K562 (cell line): ENCODE results near the gene SRRT. TPM values are rescaled to one million over a fixed set of nuclear protein-coding genes. Genes with fewer than 3 reads are reported as not detected.

Source experiments
- ATAC-seq: fragments of 200-7000 bp; cut with Tn5 transposase; 3 replicates; pipeline ENCODE4 v1.9.1; 2020; ENCODE audit warnings: moderate library complexity
- BruUV-seq: library from RNA; stranded (reverse); fragments of 400-500 nt; replicated peaks from 2 replicates; lab custom pipeline; 2021; lab: Mats Ljungman, UMichigan
- CTCF ChIA-PET: fragments of 300-600 bp; formaldehyde crosslinking; extraction: SDS; loops from one replicate; lab custom pipeline; 2021; ENCODE audit warnings: low intra/inter-chr PET ratio; lab: Yijun Ruan, JAX
- POLR2A ChIA-PET: fragments of 300-600, 350-650 bp; sonication (Branson Sonifier 250); formaldehyde crosslinking; extraction: SDS; loops from one replicate; lab custom pipeline; 2021; ENCODE audit warnings: antibody characterized with exemption, inconsistent platforms; lab: Yijun Ruan, JAX
- DNase-seq, 4 experiments: peaks; one replicate each; pipeline versions ENCODE4 v3.0.0 to v3.0.0-alpha.2; 2011 to 2018; ENCODE audit warnings: low spot score in 3 of 4, mixed read lengths in 3 of 4; ENCODE audit errors: extremely low read depth in 1 of 4
- FAIRE-seq: peaks from 2 replicates; lab custom pipeline; 2011; peaks lifted over from hg19 to GRCh38; lab: Jason Lieb, UNC
- H2AFZ ChIP-seq: 2 replicates; pipeline ENCODE4 v1.6.0; 2011; ENCODE audit warnings: low read depth, low read length, control low read depth, inconsistent platforms
- H3K27ac ChIP-seq: fragments of 200-600 bp; 3 replicates; pipeline ENCODE4 v1.8.0; 2011; ENCODE audit warnings: low read depth, mild to moderate bottlenecking, control low read depth, inconsistent platforms, low read length, moderate library complexity, mixed read lengths; ENCODE audit errors: extremely low read depth
- H3K27me3 ChIP-seq, 2 experiments: fragments of 300-600 bp in 1 of 2; 2 replicates in 1 of 2; 3 replicates in 1 of 2; pipeline versions ENCODE4 v1.6.0 to v1.8.0; 2011; ENCODE audit warnings: inconsistent platforms in 2 of 2, low read length in 2 of 2, mild to moderate bottlenecking in 1 of 2, mixed read lengths in 1 of 2, moderate library complexity in 1 of 2; ENCODE audit not compliant: control insufficient read depth in 2 of 2, insufficient read depth in 2 of 2
- H3K36me3 ChIP-seq: fragments of 300-600 bp; 3 replicates; pipeline ENCODE4 v1.8.0; 2011; ENCODE audit warnings: mild to moderate bottlenecking, low read length, inconsistent platforms; ENCODE audit not compliant: control insufficient read depth, insufficient read depth
- H3K4me1 ChIP-seq, 2 experiments: fragments of 200-600 bp in 1 of 2; replicated peaks in 1 of 2; 2 replicates in 1 of 2; 3 replicates in 1 of 2; pipeline versions ENCODE4 v1.5.1 to v1.8.0; 2011; ENCODE audit warnings: inconsistent platforms in 2 of 2, low read length in 2 of 2, mild to moderate bottlenecking in 1 of 2, mixed read lengths in 1 of 2, moderate library complexity in 1 of 2; ENCODE audit not compliant: control insufficient read depth in 2 of 2, insufficient read depth in 2 of 2
- H3K4me2 ChIP-seq: 2 replicates; pipeline ENCODE4 v1.6.1; 2011; ENCODE audit warnings: low read length, control low read depth, inconsistent platforms, mixed read lengths; ENCODE audit not compliant: insufficient read depth
- H3K4me3 ChIP-seq: fragments of 200-600 bp; sonication (generic), shearing (Covaris generic); 2 replicates; pipeline ENCODE4 v1.5.1; 2016; ENCODE audit warnings: control low read depth, inconsistent platforms
- H3K79me2 ChIP-seq: fragments of 200-600 bp; 3 replicates; pipeline ENCODE4 v1.8.0; 2011; ENCODE audit warnings: low read length, inconsistent platforms; ENCODE audit not compliant: control insufficient read depth, insufficient read depth
- H3K9ac ChIP-seq, 2 experiments: 2 replicates each; pipeline versions ENCODE4 v1.6.0 to v1.6.1; 2011; ENCODE audit warnings: low read depth in 2 of 2, low read length in 2 of 2, control low read depth in 1 of 2, inconsistent platforms in 1 of 2, mild to moderate bottlenecking in 1 of 2, mixed read lengths in 1 of 2; ENCODE audit not compliant: insufficient read depth in 1 of 2
- H3K9me1 ChIP-seq: one replicate; pipeline ENCODE4 v1.6.0; 2011; ENCODE audit warnings: inconsistent platforms, mild to moderate bottlenecking, low read length, moderate library complexity; ENCODE audit not compliant: control insufficient read depth, insufficient read depth
- H3K9me3 ChIP-seq: replicated peaks from 2 replicates; pipeline ENCODE4 v1.5.1; 2011; ENCODE audit warnings: low read depth, low read length, inconsistent platforms; ENCODE audit not compliant: control insufficient read depth, insufficient read depth
- H4K20me1 ChIP-seq: replicated peaks from 2 replicates; pipeline ENCODE4 v1.6.1; 2011; ENCODE audit warnings: low read length, inconsistent platforms, mixed read lengths; ENCODE audit not compliant: control insufficient read depth, insufficient read depth
- ARID2 ChIP-seq: fragments of 450-650 bp; IDR thresholded peaks from 2 replicates; pipeline ENCODE4 v1.6.1; 2017; ENCODE audit warnings: antibody characterized with exemption, mild to moderate bottlenecking
- CHD1 ChIP-seq: fragments of 200-600 bp; sonication (generic); IDR thresholded peaks from one replicate; pipeline ENCODE4 v1.6.1; 2012; ENCODE audit warnings: mild to moderate bottlenecking, moderate library complexity, low read length, inconsistent platforms
- CREB1 ChIP-seq, 2 experiments: sonication (generic) in 1 of 2; formaldehyde crosslinking in 1 of 2; IDR thresholded peaks; 2 replicates each; pipeline versions ENCODE4 v1.6.1 to v1.8.0; 2012 to 2022; ENCODE audit warnings: inconsistent platforms in 1 of 2, mild to moderate bottlenecking in 1 of 2, missing genetic modification reagents in 1 of 2, moderate library complexity in 1 of 2
- DMBX1 ChIP-seq: fragments of 250-450 bp; sonication (Bioruptor Pico); IDR thresholded peaks from 2 replicates; pipeline ENCODE4 v1.8.0; 2022; ENCODE audit warnings: inconsistent platforms, mild to moderate bottlenecking, moderate library complexity, borderline replicate concordance
- ERF ChIP-seq: fragments of 450-650 bp; formaldehyde crosslinking; IDR thresholded peaks from 2 replicates; pipeline ENCODE4 v1.4.0; 2020; ENCODE audit warnings: mild to moderate bottlenecking, mixed read lengths
- GATAD2A ChIP-seq: fragments of 450-650 bp; IDR thresholded peaks from 2 replicates; pipeline ENCODE4 v1.6.1; 2017
- HDAC3 ChIP-seq: fragments of 450-650 bp; IDR thresholded peaks from 2 replicates; pipeline ENCODE4 v1.6.1; 2018; ENCODE audit warnings: borderline replicate concordance, mild to moderate bottlenecking, moderate library complexity; ENCODE audit not compliant: partially characterized antibody
- HES1 ChIP-seq: fragments of 450-650 bp; IDR thresholded peaks from 2 replicates; pipeline ENCODE4 v1.6.1; 2016; ENCODE audit warnings: low read depth, mild to moderate bottlenecking, moderate library complexity
- KAT7 ChIP-seq: sonication (generic); formaldehyde crosslinking; IDR thresholded peaks from 2 replicates; pipeline ENCODE4 v1.8.0; 2022; ENCODE audit warnings: missing genetic modification reagents, mild to moderate bottlenecking, borderline replicate concordance
- LCOR ChIP-seq: sonication (generic); formaldehyde crosslinking; IDR thresholded peaks from 2 replicates; pipeline ENCODE4 v1.8.0; 2022; ENCODE audit warnings: mild to moderate bottlenecking, missing genetic modification reagents
- NFE2L1 ChIP-seq: fragments of 450-650 bp; IDR thresholded peaks from 2 replicates; pipeline ENCODE4 v1.6.1; 2016; ENCODE audit warnings: missing genetic modification characterization, low read depth, mild to moderate bottlenecking, missing compliant biosample characterization, moderate library complexity, borderline replicate concordance
- OTX1 ChIP-seq: fragments of 450-650 bp; formaldehyde crosslinking; IDR thresholded peaks from 2 replicates; pipeline ENCODE4 v1.4.0; 2022; ENCODE audit warnings: mild to moderate bottlenecking
- ZC3H4 ChIP-seq: sonication (generic); formaldehyde crosslinking; IDR thresholded peaks from 2 replicates; pipeline ENCODE4 v1.9.0; 2021; ENCODE audit warnings: missing genetic modification reagents, borderline replicate concordance
- WGBS: fragments of 100-300 bp; shearing (Covaris generic); methylation state at CpG from one replicate; pipeline ENCODE4 v1.1.6; 2016; ENCODE audit warnings: low coverage, mixed read lengths; ENCODE audit not compliant: insufficient coverage; ENCODE audit errors: missing lambda C conversion rate; 5-methylcytosine and 5-hydroxymethylcytosine counted together
- in situ Hi-C: fragments of 300-500 bp; cut with MboI; formaldehyde crosslinking; loops from 4 replicates; pipeline ENCODE4 v1.15.0; 2018; ENCODE audit warnings: inconsistent platforms, mixed read lengths
- intact Hi-C: fragments of 100-400 bp; cut with micrococcal nuclease; formaldehyde crosslinking; loops from 2 replicates; pipeline ENCODE4 v1.14.2; 2022
- polyA plus RNA-seq, 8 experiments: library from polyadenylated mRNA; depleted of rRNA in 4 of 8; stranded (reverse) in 5 of 8; unstranded in 3 of 8; fragments of >200 nt; fragmentation: Nextera tagmentation in 2 of 8; fragmentation: Illumina TruSeq in 1 of 8; extraction: Ambion mirVana in 2 of 8; extraction: Trizol in 1 of 8; gene quantifications; 2 replicates each; pipeline versions ENCODE4 v1.2.1 to v1.2.3, GENCODE V29; 2011 to 2014; ENCODE audit warnings: inconsistent platforms in 1 of 8, missing spikeins in 1 of 8
- total RNA-seq, 7 experiments: library from RNA; depleted of rRNA in 6 of 7; stranded (reverse); fragments of >200 nt in 6 of 7; fragmentation: Illumina TruSeq in 2 of 7; extraction: Trizol in 2 of 7; gene quantifications; 2 replicates each; pipeline versions ENCODE4 v1.2.1 to v1.2.3, GENCODE V29; 2011 to 2021; ENCODE audit warnings: low replicate concordance in 1 of 7
- TF ChIP-seq, protein P1 (sequence below): sonication (generic); formaldehyde crosslinking; IDR thresholded peaks from 2 replicates; pipeline ENCODE4 v1.4.0; 2020; ENCODE audit warnings: mild to moderate bottlenecking, missing genetic modification reagents

SRRT gene
- total and polyA plus RNA-seq, 9 of the 15 experiments (the other 6 are each of a cell fraction or from before 2014, with no cell fraction given), result 10.3 to 263 (median 84.4) TPM

- no peak for TF ChIP-seq DMBX1 (CRISPR knock-in tag)
- no peak for TF ChIP-seq OTX1 (CRISPR knock-in tag)
- TF ChIP-seq, protein P1, sequence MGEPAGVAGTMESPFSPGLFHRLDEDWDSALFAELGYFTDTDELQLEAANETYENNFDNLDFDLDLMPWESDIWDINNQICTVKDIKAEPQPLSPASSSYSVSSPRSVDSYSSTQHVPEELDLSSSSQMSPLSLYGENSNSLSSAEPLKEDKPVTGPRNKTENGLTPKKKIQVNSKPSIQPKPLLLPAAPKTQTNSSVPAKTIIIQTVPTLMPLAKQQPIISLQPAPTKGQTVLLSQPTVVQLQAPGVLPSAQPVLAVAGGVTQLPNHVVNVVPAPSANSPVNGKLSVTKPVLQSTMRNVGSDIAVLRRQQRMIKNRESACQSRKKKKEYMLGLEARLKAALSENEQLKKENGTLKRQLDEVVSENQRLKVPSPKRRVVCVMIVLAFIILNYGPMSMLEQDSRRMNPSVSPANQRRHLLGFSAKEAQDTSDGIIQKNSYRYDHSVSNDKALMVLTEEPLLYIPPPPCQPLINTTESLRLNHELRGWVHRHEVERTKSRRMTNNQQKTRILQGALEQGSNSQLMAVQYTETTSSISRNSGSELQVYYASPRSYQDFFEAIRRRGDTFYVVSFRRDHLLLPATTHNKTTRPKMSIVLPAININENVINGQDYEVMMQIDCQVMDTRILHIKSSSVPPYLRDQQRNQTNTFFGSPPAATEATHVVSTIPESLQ, result 0 out of 2 replicates have a peak, but pooled peaks have one; percentile 83
Measured at GRCh38 chr7:100874300-100874576, 665 bp upstream of the SRRT start (continued).

DNA sequence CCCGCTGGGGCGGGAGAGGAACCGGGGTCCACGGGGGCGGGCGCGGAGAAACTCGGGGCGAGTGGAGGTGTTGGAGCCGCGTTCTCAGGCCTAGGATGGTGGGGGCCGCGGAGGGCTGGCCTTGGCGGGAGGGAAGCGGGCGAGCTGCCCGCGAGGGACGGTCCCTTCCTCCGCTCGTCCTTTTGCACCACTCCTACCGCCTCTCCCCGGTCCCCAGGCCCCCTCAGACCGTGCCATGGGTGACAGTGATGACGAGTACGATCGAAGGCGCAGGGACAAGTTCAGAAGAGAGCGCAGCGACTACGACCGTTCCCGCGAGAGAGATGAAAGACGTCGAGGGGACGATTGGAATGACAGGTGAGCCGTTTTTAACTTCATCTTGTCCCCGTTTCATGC lies 451 bp downstream of the SRRT start:
- ATAC-seq (peak; percentile 56), FAIRE-seq (no peak), DNase-seq (peak in 1 of 4 experiments; percentile 60)
- Histone ChIP-seq H3K79me2 (peaks cover 67% of the 10 kb centered on the region), H3K9me1 (no peaks in the 10 kb centered on the region), H4K20me1 (peaks cover 6% of the 10 kb centered on the region; the same call in 1 of the 2 replicates), H3K4me1 (peaks cover 20 to 52% of the 10 kb centered on the region in 2 experiments; a peak in 4 of 5 replicates), H3K27me3 (no peaks in the 10 kb centered on the region), H2AFZ (peak overlapping the region; percentile 88), H3K27ac (peak overlapping the region; percentile 96), H3K36me3 (peaks cover 88% of the 10 kb centered on the region), H3K4me2 (peak overlapping the region; percentile 100), H3K9ac (peak overlapping the region; percentile 94 to 98), H3K9me3 (no peaks in the 10 kb centered on the region), H3K4me3 (peak overlapping the region; percentile 100)
- ChIA-PET CTCF (interaction anchor here (0.6 kb wide), 1 partner anchor 957 kb away, joined by 3 read pairs; no protein-coding TSS in a partner anchor), POLR2A (interaction anchor here (0.6 to 6.2 kb wide), 19 partner anchors 12 to 439 kb away, joined by 3 to 144 read pairs (median 4); partner anchors contain the start of genes EPHB4, POP7, SLC12A9 and UFSP1)
- in situ Hi-C loops, result no loop called here
- intact Hi-C loops, result no loop called here
- no TSS peak for BruUV-seq
- 1% methylated on average over 22 of the region's 39 CpGs for WGBS
- TF ChIP-seq ARID2 (0 out of 2 replicates have a peak, but pooled peaks have one; percentile 16), CREB1 (IDR thresholded peaks at IDR 0.05) (no peak), CREB1 (CRISPR knock-in tag; IDR thresholded peaks at IDR 0.05) (0 out of 2 replicates have a peak, but pooled peaks have one; percentile 4), ZC3H4 (CRISPR knock-in tag) (0 out of 2 replicates have a peak, but pooled peaks have one; percentile 43), CHD1 (peak; percentile 94), GATAD2A (0 out of 2 replicates have a peak, but pooled peaks have one; percentile 25), LCOR (peak; percentile 17), NFE2L1 (tag) (no peak), KAT7 (CRISPR knock-in tag) (peak; percentile 51; the same call in 1 of the 2 replicates), HDAC3 (no peak), HES1 (no peak), ERF (0 out of 2 replicates have a peak, but pooled peaks have one; percentile 63)
